ENCODE data around the gene SMAD6.

GRCh38 chr15:66788024-66788423 lies 86.0 kb downstream of the SMAD6 start:
- TF ChIP-seq CTCF (IDR thresholded peaks at IDR 0.05) (no peak), POLR2A (IDR thresholded peaks at IDR 0.05) (no peak)
